NB4 (cell line): ENCODE results near the gene LMO3.

Source experiments
- DNase-seq: peaks from one replicate; pipeline ENCODE4 v3.0.0; 2010; ENCODE audit warnings: low read depth
- H3K4me3 ChIP-seq: one replicate; pipeline ENCODE4 v1.5.1; 2011; ENCODE audit warnings: mild to moderate bottlenecking, low read depth, low read length, moderate library complexity
- MYC ChIP-seq: IDR thresholded peaks from 2 replicates; pipeline ENCODE4 v1.6.1; 2011; ENCODE audit warnings: low read depth, low read length
- POLR2A ChIP-seq: IDR thresholded peaks from 2 replicates; pipeline ENCODE4 v1.6.1; 2011; ENCODE audit warnings: mild to moderate bottlenecking; ENCODE audit not compliant: insufficient read length; ENCODE audit errors: extremely low read depth
- TF ChIP-seq, protein P1 (sequence below): IDR thresholded peaks from one replicate; pipeline ENCODE4 v1.5.1; 2012; ENCODE audit warnings: low read depth, low read length
- TF ChIP-seq, protein P2 (sequence below): IDR thresholded peaks from 2 replicates; pipeline ENCODE4 v1.6.1; 2011; ENCODE audit warnings: low read depth, low read length

The LMO3 gene

DNA sequence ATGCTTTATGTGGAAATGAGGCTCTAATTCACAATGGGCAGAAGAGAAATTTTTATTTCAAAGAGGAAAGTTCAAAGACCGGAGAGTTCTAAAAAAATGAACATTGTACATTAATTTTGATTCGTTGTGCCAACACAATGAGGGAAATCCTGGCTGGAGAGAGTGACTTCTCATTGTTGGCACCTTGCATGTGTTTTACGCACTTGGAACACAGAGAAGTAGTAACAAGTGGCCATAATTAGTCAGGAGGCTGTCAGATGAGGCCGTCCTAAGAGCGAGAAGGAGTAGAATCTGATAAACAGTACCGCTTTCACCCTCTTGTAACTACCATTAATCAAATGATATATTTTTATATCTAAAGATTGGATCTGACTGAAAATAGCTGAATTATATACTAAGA is 6.9 kb downstream of the LMO3 start:
- no peak overlapping the region for H3K4me3 ChIP-seq
- no peak for DNase-seq
- TF ChIP-seq POLR2A (no peak), MYC (no peak)
- TF ChIP-seq, protein P1, sequence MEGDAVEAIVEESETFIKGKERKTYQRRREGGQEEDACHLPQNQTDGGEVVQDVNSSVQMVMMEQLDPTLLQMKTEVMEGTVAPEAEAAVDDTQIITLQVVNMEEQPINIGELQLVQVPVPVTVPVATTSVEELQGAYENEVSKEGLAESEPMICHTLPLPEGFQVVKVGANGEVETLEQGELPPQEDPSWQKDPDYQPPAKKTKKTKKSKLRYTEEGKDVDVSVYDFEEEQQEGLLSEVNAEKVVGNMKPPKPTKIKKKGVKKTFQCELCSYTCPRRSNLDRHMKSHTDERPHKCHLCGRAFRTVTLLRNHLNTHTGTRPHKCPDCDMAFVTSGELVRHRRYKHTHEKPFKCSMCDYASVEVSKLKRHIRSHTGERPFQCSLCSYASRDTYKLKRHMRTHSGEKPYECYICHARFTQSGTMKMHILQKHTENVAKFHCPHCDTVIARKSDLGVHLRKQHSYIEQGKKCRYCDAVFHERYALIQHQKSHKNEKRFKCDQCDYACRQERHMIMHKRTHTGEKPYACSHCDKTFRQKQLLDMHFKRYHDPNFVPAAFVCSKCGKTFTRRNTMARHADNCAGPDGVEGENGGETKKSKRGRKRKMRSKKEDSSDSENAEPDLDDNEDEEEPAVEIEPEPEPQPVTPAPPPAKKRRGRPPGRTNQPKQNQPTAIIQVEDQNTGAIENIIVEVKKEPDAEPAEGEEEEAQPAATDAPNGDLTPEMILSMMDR: no peak
- TF ChIP-seq, protein P2, sequence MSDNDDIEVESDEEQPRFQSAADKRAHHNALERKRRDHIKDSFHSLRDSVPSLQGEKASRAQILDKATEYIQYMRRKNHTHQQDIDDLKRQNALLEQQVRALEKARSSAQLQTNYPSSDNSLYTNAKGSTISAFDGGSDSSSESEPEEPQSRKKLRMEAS: no peak

DNA sequence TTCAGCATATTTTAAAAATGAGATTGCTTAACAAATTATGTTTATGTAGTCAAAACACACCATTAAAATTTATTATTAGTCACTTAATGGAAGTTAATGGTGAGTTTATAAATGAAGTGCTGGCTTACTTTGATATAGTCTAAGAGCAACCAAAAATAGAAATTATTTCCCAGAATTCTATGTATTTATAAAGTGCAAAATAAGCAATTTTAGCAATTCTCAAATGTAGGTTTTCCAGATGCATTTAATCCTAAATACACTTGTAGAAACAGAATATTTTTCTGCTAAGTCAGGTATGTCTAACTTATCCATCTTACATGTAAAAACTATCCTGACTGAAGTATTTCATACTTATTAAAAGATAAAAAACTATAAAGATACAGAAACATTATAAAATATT is 11.2 kb downstream of the LMO3 start:
- no peak overlapping the region for H3K4me3 ChIP-seq
- DNase-seq: no peak
- TF ChIP-seq, protein P2: no peak
- no peak for TF ChIP-seq MYC
- TF ChIP-seq, protein P1: no peak
- no peak for TF ChIP-seq POLR2A

DNA sequence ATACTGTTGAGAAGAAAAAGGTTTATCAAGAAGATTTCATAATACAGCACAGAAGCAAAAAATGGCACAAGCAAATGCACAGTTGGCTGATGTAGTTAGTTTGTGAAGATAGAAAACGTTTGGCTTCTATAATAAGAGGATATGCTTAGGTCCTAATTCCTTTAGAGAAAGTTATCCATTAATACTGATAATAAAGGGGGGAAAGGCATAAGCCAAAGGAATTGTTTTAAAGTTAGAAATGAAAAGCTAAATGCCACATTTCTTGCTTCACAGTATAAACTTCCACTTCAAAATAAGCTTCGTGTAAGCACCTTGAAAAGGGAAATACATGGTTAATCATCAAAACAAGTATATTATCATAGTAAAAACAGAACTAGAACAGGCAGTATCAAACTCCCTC is 12.4 kb downstream of the LMO3 start:
- no peak overlapping the region for H3K4me3 ChIP-seq
- TF ChIP-seq POLR2A (no peak), MYC (no peak)
- TF ChIP-seq, protein P1: no peak
- TF ChIP-seq, protein P2: no peak
- no peak for DNase-seq

DNA sequence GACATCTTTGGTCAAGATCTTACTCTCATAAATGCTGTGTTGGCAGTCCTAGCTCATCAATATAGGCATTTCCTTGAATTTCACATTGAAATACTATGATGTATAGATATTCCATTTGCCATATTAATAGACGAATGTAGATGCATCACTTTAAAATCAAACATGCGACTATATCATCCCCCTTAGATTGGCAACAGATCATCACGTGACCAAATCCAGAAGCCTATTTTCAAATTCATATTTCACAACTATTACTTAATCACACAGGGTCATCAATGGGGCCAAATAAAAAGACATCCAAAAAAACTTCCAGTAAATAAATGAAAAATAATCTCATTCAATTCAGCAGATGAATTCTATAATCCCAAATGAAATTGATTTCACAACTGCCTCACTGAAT is 15.3 kb downstream of the LMO3 start:
- DNase-seq: no peak
- TF ChIP-seq, protein P2: no peak
- TF ChIP-seq, protein P1: no peak
- no peak for TF ChIP-seq POLR2A
- H3K4me3 ChIP-seq: no peak overlapping the region

DNA sequence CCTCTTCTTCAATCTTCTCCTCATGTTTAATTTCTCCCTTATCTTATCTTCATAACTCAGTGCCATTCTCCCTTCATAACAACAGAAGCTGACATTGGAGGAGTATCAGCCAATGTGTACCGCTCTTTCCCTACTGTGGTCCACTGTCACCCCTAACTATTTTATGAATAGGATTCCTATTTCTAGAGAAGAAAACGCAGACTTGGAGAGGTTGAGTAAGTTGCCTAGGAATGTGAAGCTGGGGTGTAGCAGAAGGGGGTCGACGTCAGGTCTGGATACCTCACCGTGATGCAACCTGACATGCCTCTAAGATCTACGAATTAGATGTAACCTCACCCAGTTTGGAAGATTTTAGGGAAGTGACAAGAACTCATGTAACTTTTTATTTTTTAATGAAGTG is 17.1 kb downstream of the LMO3 start:
- DNase-seq: no peak
- H3K4me3 ChIP-seq: no peak overlapping the region
- TF ChIP-seq MYC (no peak), POLR2A (no peak)
- TF ChIP-seq, protein P2: no peak
- TF ChIP-seq, protein P1: no peak

DNA sequence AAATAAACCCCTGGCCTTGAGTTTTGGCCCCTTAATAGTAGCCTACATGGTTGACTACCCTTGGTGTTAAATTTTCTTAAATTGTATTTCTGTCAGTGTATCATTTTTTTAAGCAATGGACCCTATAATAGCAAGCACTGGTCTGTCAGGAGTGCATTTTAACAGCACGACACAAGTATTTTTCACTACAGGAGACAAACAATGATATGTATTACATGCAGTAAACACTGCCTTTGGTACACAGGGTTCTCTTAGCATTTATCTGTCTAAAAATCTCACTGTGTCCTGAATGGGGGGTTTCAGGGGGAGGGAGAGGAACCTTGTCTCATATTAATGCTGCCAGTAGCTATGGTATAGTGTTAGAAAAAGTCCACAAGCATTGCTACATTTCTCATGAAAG is 18.4 kb downstream of the LMO3 start:
- no peak for TF ChIP-seq MYC
- TF ChIP-seq, protein P1: no peak
- no peak for TF ChIP-seq POLR2A
- TF ChIP-seq, protein P2: no peak
- DNase-seq: no peak
- H3K4me3 ChIP-seq: no peak overlapping the region
